Inflammatory macrophage treated with lipopolysaccharide for 4 hours (primary cell): ENCODE measurements around the gene CRK.
A peak's percentile ranks its signal among the peaks of the same experiment; 100 is the strongest.

Experiments
- DNase-seq: peaks from one replicate; pipeline ENCODE4 v3.0.0-alpha.2; 2020

The CRK gene

GRCh38 chr17:1485423-1486376 is 29.7 kb upstream of the CRK start:
- DNase-seq, result peak; percentile 61

- peak; percentile 22 for DNase-seq
Measured at GRCh38 chr17:1484676-1485422, 28.8 kb upstream of the CRK start.

GRCh38 chr17:1484060-1484535 is 28.1 kb upstream of the CRK start:
- no peak for DNase-seq

GRCh38 chr17:1482680-1483079 is 26.6 kb upstream of the CRK start:
- no peak for DNase-seq

GRCh38 chr17:1481736-1482135 is 25.7 kb upstream of the CRK start:
- DNase-seq, result no peak

- DNase-seq, result no peak
Measured at GRCh38 chr17:1480747-1481465, 24.9 kb upstream of the CRK start.

- no peak for DNase-seq
Measured at GRCh38 chr17:1478418-1478817, 22.4 kb upstream of the CRK start.

GRCh38 chr17:1475321-1475854 is 19.4 kb upstream of the CRK start:
- DNase-seq, result no peak

- DNase-seq, result peak; percentile 32
Measured at GRCh38 chr17:1474402-1475189, 18.6 kb upstream of the CRK start.

GRCh38 chr17:1473841-1474240 is 17.8 kb upstream of the CRK start:
- peak; percentile 83 for DNase-seq

- DNase-seq, result peak; percentile 28
Measured at GRCh38 chr17:1473170-1473569, 17.1 kb upstream of the CRK start.

- no peak for DNase-seq
Measured at GRCh38 chr17:1471911-1472821, 16.1 kb upstream of the CRK start.

- no peak for DNase-seq
Measured at GRCh38 chr17:1471490-1471889, 15.5 kb upstream of the CRK start.

GRCh38 chr17:1470755-1471462 is 14.9 kb upstream of the CRK start:
- DNase-seq, result no peak

- no peak for DNase-seq
Measured at GRCh38 chr17:1470071-1470754, 14.2 kb upstream of the CRK start.

- DNase-seq, result no peak
Measured at GRCh38 chr17:1469231-1469852, 13.3 kb upstream of the CRK start.

- peak; percentile 61 for DNase-seq
Measured at GRCh38 chr17:1467898-1468492, 12.0 kb upstream of the CRK start.

- DNase-seq, result no peak
Measured at GRCh38 chr17:1467258-1467657, 11.2 kb upstream of the CRK start.

GRCh38 chr17:1464186-1464585 is 8.2 kb upstream of the CRK start:
- DNase-seq, result no peak
